ENCODE results near the gene C14orf180. TPM values are rescaled to one million over a fixed set of nuclear protein-coding genes. Genes with fewer than 3 reads are reported as not detected.

The C14orf180 gene
- total RNA-seq, 1 experiment from 2014 or later, result not detected

- Histone ChIP-seq H3K27ac (ENCODE audit: low read length) (no peak overlapping the region), H3K9ac (ENCODE audit: low read length) (no peak overlapping the region), H3K79me2 (ENCODE audit: low read length) (no peaks in the 10 kb centered on the region), H3K27me3 (ENCODE audit: low read length) (peaks cover 26% of the 10 kb centered on the region), H3K4me1 (ENCODE audit: insufficient read depth, low read length) (no peaks in the 10 kb centered on the region), H3K9me2 (replicated peaks; ENCODE audit: low read length) (no peaks in the 10 kb centered on the region), H3F3A (ENCODE audit: low read length, unreplicated experiment) (no peaks in the 10 kb centered on the region), H3K4me3 (ENCODE audit: low read length) (no peak overlapping the region), H2AFZ (ENCODE audit: low read length) (no peak overlapping the region), H3K36me3 (ENCODE audit: low read depth, low read length) (no peaks in the 10 kb centered on the region), H3K4me2 (ENCODE audit: low read length) (no peak overlapping the region), H3K9me3 (ENCODE audit: low read length) (no peaks in the 10 kb centered on the region), H4K20me1 (ENCODE audit: low read length) (no peaks in the 10 kb centered on the region)
- intact Hi-C loops (cut with micrococcal nuclease), result no loop called here
- BruUV-seq (replicated peaks), result no TSS peak
- no peak for ATAC-seq
- DNase-seq, result no peak
- ChIA-PET POLR2A (ENCODE audit: unreplicated experiment) (no interaction called here), CTCF (no interaction called here)
- TF ChIP-seq EZH2 (IDR thresholded peaks at IDR 0.05; ENCODE audit: low read length, unreplicated experiment) (no peak), EZH2phosphoT487 (IDR thresholded peaks at IDR 0.05; ENCODE audit: borderline replicate concordance, low read length) (no peak)
- TF ChIP-seq, protein P1, sequence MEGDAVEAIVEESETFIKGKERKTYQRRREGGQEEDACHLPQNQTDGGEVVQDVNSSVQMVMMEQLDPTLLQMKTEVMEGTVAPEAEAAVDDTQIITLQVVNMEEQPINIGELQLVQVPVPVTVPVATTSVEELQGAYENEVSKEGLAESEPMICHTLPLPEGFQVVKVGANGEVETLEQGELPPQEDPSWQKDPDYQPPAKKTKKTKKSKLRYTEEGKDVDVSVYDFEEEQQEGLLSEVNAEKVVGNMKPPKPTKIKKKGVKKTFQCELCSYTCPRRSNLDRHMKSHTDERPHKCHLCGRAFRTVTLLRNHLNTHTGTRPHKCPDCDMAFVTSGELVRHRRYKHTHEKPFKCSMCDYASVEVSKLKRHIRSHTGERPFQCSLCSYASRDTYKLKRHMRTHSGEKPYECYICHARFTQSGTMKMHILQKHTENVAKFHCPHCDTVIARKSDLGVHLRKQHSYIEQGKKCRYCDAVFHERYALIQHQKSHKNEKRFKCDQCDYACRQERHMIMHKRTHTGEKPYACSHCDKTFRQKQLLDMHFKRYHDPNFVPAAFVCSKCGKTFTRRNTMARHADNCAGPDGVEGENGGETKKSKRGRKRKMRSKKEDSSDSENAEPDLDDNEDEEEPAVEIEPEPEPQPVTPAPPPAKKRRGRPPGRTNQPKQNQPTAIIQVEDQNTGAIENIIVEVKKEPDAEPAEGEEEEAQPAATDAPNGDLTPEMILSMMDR (conservative IDR thresholded peaks at IDR 0.05; ENCODE audit: low read depth, low read length), result no peak
These were observed 12.1 kb downstream of the C14orf180 start for GRCh38 chr14:104591506-104592291.

DNA sequence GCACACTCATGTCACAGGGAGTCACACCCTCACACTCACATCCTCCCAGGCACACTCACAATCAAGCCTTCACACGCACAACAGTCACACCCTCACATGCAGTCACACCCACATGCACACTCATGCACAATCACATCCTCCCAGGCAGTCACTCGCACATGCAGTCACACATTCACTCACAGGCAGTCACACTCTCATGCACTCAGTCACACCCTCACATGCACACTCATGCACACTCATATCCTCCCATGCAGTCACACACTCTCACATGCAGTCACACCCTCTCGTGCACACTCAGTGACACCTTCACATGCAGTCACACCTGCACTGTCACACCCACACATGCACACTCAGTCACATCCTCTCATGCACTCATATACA, 12.7 kb downstream of the C14orf180 start:
- ATAC-seq (no peak), DNase-seq (no peak)
- H2AFZ ChIP-seq (ENCODE audit: low read length), result no peak overlapping the region
- no peak overlapping the region for H3K9ac ChIP-seq (ENCODE audit: low read length)
- no peak for TF ChIP-seq EZH2 (IDR thresholded peaks at IDR 0.05; ENCODE audit: low read length, unreplicated experiment)
- TF ChIP-seq, protein P1 (conservative IDR thresholded peaks at IDR 0.05; ENCODE audit: low read depth, low read length), result no peak
- TF ChIP-seq EZH2phosphoT487 (IDR thresholded peaks at IDR 0.05; ENCODE audit: borderline replicate concordance, low read length), result no peak
- no peaks in the 10 kb centered on the region for H3K4me1 ChIP-seq (ENCODE audit: insufficient read depth, low read length)
- no peaks in the 10 kb centered on the region for H3K79me2 ChIP-seq (ENCODE audit: low read length)
- H3K4me3 ChIP-seq (ENCODE audit: low read length), result no peak overlapping the region
- BruUV-seq (replicated peaks), result no TSS peak
- H3K4me2 ChIP-seq (ENCODE audit: low read length), result no peak overlapping the region
- H3K9me2 ChIP-seq (replicated peaks; ENCODE audit: low read length), result no peaks in the 10 kb centered on the region
- no peaks in the 10 kb centered on the region for H4K20me1 ChIP-seq (ENCODE audit: low read length)
- no peak overlapping the region for H3K27ac ChIP-seq (ENCODE audit: low read length)
- ChIA-PET POLR2A (ENCODE audit: unreplicated experiment) (no interaction called here), CTCF (no interaction called here)
- peaks cover 26% of the 10 kb centered on the region for H3K27me3 ChIP-seq (ENCODE audit: low read length)
- H3K36me3 ChIP-seq (ENCODE audit: low read depth, low read length), result no peaks in the 10 kb centered on the region
- H3K9me3 ChIP-seq (ENCODE audit: low read length), result no peaks in the 10 kb centered on the region
- H3F3A ChIP-seq (ENCODE audit: low read length, unreplicated experiment), result no peaks in the 10 kb centered on the region
- intact Hi-C loops (cut with micrococcal nuclease), result no loop called here

DNA sequence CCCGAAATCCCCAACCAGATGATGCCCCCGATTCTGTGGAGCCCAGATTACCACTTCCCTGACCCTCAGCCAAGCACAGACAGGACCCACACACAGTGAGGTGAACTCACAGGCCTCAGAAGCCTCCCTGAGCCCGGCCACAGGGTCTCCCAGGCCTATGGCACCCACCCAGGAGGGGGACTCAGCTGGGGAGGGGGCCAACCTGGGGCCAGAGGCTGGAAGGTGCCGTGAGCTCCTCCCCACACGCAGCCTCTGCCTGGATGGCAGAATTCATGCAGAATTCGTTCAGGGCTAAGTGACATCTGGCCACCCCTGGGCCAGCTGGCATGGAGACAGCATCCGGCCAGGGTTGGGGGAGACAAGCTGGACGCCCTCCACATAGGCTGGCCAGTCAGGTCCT, 13.2 kb downstream of the C14orf180 start:
- no peaks in the 10 kb centered on the region for H3K36me3 ChIP-seq (ENCODE audit: low read depth, low read length)
- H2AFZ ChIP-seq (ENCODE audit: low read length), result no peak overlapping the region
- intact Hi-C loops (cut with micrococcal nuclease), result no loop called here
- no peaks in the 10 kb centered on the region for H4K20me1 ChIP-seq (ENCODE audit: low read length)
- H3K9ac ChIP-seq (ENCODE audit: low read length), result no peak overlapping the region
- no TSS peak for BruUV-seq (replicated peaks)
- H3K27me3 ChIP-seq (ENCODE audit: low read length), result peaks cover 21% of the 10 kb centered on the region
- no peak overlapping the region for H3K4me2 ChIP-seq (ENCODE audit: low read length)
- H3K79me2 ChIP-seq (ENCODE audit: low read length), result no peaks in the 10 kb centered on the region
- no peaks in the 10 kb centered on the region for H3K4me1 ChIP-seq (ENCODE audit: insufficient read depth, low read length)
- DNase-seq, result no peak
- H3K9me3 ChIP-seq (ENCODE audit: low read length), result no peaks in the 10 kb centered on the region
- ChIA-PET CTCF (no interaction called here), POLR2A (ENCODE audit: unreplicated experiment) (no interaction called here)
- no peak overlapping the region for H3K27ac ChIP-seq (ENCODE audit: low read length)
- no peak for ATAC-seq
- H3F3A ChIP-seq (ENCODE audit: low read length, unreplicated experiment), result no peaks in the 10 kb centered on the region
- TF ChIP-seq, protein P1 (conservative IDR thresholded peaks at IDR 0.05; ENCODE audit: low read depth, low read length), result no peak
- TF ChIP-seq EZH2 (IDR thresholded peaks at IDR 0.05; ENCODE audit: low read length, unreplicated experiment), result no peak
- no peak for TF ChIP-seq EZH2phosphoT487 (IDR thresholded peaks at IDR 0.05; ENCODE audit: borderline replicate concordance, low read length)
- H3K9me2 ChIP-seq (replicated peaks; ENCODE audit: low read length), result no peaks in the 10 kb centered on the region
- H3K4me3 ChIP-seq (ENCODE audit: low read length), result no peak overlapping the region
